H54 (cell line): ENCODE results near the gene OR10T2.
"Not testable (repeated sequence)": the region's sequence is repeated elsewhere in the genome, so short reads cannot be mapped to it uniquely, and the experiment has no call there.

Source experiments
- DNase-seq: peaks from one replicate; pipeline ENCODE4 v3.0.0; 2011; ENCODE audit warnings: low spot score, mixed read lengths; ENCODE audit not compliant: insufficient read length
- FAIRE-seq: peaks from 3 replicates; lab custom pipeline; 2011; peaks lifted over from hg19 to GRCh38; lab: Jason Lieb, UNC
- POLR2A ChIP-seq: IDR thresholded peaks from 2 replicates; pipeline ENCODE4 v1.6.1; 2011; ENCODE audit warnings: low read depth, mild to moderate bottlenecking, low read length

The OR10T2 gene, protein sequence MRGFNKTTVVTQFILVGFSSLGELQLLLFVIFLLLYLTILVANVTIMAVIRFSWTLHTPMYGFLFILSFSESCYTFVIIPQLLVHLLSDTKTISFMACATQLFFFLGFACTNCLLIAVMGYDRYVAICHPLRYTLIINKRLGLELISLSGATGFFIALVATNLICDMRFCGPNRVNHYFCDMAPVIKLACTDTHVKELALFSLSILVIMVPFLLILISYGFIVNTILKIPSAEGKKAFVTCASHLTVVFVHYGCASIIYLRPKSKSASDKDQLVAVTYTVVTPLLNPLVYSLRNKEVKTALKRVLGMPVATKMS

DNA sequence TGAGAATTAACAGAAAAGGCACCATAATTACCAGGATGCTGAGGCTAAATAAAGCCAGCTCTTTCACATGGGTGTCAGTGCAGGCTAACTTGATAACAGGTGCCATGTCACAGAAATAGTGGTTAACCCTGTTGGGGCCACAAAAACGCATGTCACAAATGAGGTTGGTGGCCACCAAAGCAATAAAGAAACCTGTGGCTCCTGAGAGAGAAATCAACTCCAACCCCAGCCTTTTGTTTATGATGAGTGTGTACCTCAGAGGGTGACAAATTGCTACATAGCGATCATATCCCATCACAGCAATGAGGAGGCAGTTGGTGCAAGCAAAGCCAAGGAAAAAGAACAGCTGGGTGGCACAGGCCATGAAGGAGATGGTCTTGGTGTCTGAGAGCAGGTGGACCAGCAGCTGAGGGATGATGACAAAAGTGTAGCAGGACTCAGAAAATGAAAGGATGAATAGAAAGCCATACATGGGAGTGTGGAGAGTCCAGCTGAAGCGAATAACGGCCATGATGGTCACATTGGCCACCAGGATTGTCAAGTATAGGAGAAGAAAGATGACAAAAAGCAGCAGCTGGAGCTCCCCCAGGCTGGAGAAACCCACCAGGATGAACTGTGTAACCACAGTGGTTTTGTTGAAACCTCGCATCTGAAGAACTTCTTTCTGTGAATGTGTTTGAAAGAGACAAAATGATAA, at the start of gene OR10T2:
TSS of gene OR10T2 (minus strand) at position 649 of the 697 bp plus-strand sequence. CDS start at position 649, 0 bp downstream.
- TF ChIP-seq POLR2A = no peak
- DNase-seq (no peak), FAIRE-seq (no peak)

GRCh38 chr1:158445376-158445775, 46.1 kb upstream of the OR10T2 start:
- no peak for TF ChIP-seq POLR2A
- FAIRE-seq (no peak), DNase-seq (no peak)

- DNase-seq (no peak), FAIRE-seq (no peak)
- TF ChIP-seq POLR2A = no peak
Observed at GRCh38 chr1:158434741-158435140, 35.5 kb upstream of the OR10T2 start.

GRCh38 chr1:158430163-158430562, 30.9 kb upstream of the OR10T2 start:
- FAIRE-seq, DNase-seq: not testable (repeated sequence)

DNA sequence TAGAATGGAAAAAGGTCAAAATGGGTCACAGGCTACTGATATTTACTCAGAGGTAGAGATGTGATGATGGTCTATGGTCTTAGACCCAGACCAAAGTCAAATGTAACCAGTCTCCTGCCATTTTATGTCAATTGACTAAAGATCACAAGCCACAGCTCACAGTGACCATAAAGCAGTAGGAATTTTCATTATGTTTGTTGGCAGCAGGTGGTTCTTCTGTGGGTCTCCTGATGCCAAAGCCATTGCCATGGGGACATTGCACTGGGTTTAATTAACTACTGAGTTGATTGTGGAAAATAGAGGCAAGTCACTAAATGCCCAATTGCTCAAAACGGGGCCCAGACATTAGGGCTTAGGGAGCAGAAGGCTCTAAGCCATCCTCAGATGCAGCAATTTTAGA, 26.9 kb upstream of the OR10T2 start, which contains the start of gene OR10K2:
TSS of gene OR10K2 (minus strand) at position 101 of the 400 bp plus-strand sequence. CDS start 5,371 bp downstream, outside the sequence.
- DNase-seq (no peak), FAIRE-seq (no peak)
- TF ChIP-seq POLR2A = no peak

DNA sequence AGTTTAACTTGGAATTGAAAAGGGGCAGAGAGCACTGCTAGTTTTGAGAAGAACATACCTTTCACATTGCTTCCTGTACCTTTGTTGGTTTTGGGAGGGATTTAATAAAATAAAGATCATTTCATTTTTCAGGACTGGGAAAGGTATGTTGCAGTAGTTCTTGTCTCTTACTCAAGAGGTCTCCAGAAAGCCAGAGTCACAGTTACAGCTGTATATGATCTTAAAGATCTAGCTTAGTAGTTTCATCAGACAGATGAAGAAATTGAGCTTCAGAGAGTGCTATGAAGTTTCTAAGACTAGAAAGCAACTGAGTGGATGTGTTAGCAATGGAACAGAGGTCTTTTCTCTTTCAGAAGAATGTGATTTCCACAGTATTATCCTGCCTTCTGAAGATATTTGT, 25.8 kb upstream of the OR10T2 start:
- TF ChIP-seq POLR2A = no peak
- FAIRE-seq (no peak), DNase-seq (no peak)

GRCh38 chr1:158422212-158422611, 22.9 kb upstream of the OR10T2 start:
- no peak for DNase-seq
- FAIRE-seq = no peak
- no peak for TF ChIP-seq POLR2A

DNA sequence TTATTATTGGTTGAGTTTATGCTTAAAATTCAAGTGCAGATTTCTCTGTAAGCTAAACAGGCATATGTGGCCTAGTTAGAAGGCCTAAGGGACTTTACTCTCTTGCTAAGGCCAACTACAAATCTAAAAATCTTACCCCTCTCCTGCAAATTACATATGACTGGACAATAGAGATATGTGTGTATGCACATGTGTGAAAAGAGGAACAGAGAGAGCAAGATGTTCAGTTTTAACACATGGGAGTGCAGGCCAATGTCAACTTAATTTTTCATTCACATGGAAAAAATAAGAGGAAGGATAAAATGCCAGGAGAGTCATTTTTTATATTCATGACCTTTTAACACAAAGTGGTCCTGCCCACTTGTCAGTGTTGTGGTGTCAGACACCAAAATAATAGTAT, 18.3 kb upstream of the OR10T2 start:
- FAIRE-seq (no peak), DNase-seq (no peak)
- TF ChIP-seq POLR2A = no peak

GRCh38 chr1:158414651-158415345, 15.5 kb upstream of the OR10T2 start:
- TF ChIP-seq POLR2A = no peak
- FAIRE-seq (no peak), DNase-seq (no peak)

- no peak for FAIRE-seq
- DNase-seq = no peak
- TF ChIP-seq POLR2A = no peak
Observed at GRCh38 chr1:158407092-158407491, 7.8 kb upstream of the OR10T2 start.

GRCh38 chr1:158400871-158401270, 1.6 kb upstream of the OR10T2 start:
- TF ChIP-seq POLR2A = no peak
- no peak for DNase-seq
- no peak for FAIRE-seq

DNA sequence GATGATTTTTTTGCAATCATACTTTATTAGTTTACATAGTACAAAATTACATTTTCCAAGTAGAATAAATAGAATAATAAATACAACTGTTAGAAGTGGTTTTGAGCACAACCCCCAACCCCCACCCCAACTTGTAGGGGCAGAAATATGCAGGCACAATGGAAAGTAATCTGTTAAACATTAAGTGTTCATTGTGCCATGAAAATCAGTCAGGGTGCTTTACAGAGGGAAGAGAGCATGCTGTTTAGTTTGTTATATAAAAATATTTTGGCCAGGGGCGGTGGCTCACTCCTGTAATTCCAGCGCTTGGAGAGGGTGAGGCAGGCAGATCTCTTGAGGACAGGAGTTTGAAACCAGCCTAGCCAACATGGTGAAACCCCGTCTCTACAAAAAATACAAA, 2.6 kb downstream of the OR10T2 start:
- no peak for DNase-seq
- FAIRE-seq = no peak
- no peak for TF ChIP-seq POLR2A

DNA sequence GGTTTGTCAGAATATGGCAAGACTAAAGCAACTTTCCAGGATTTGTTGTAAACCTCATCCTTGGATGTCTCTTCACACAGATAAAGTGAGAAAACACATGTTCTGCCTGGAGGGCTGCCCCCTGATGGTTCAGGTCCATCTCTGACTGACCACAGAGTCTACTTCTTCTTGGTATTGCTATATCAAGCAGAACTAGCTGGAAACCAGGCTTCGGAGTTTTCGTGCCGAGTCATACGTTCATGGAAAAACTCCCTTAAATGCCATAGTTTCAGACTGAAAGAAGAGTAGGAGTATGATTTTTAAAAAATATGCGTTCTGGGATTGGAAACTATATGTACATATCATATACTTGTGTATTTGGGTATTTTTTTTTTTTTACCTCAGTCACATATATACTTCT, 5.8 kb downstream of the OR10T2 start:
- TF ChIP-seq POLR2A = no peak
- no peak for FAIRE-seq
- DNase-seq = no peak

DNA sequence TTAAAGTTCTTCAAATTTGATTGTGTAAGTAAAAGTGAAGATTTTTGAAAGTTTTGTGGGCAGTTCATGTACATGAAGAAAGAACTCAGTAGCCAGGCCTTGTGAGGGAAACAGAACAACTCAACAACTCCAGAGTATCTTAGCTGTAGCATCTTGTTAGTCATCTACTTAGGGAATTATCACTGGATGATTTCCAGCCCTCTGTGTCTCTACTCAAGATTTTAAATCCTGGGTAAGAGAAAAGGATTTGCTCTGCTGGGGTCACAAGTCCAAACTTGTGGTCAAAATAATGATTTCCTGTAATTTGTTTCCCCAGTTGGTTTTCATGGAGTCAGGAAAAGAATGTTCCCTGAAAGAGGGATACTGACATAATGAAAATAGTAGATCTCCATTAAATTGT, 8.2 kb downstream of the OR10T2 start:
- DNase-seq = no peak
- no peak for TF ChIP-seq POLR2A
- FAIRE-seq = no peak

- DNase-seq = no peak
- no peak for FAIRE-seq
- no peak for TF ChIP-seq POLR2A
Observed at GRCh38 chr1:158390331-158390730, 8.9 kb downstream of the OR10T2 start.
